IMR-90 (cell line): Measurements from ENCODE around the gene TEX44. TPM values are rescaled to one million over a fixed set of nuclear protein-coding genes. Genes with fewer than 3 reads are reported as not detected.

Experiments
- ATAC-seq: fragments of 200-7000 bp; cut with Tn5 transposase; 2 replicates; pipeline ENCODE4 v1.9.1; 2020; ENCODE audit warnings: low read depth, mild to moderate bottlenecking, moderate library complexity
- BruUV-seq: library from RNA; stranded (reverse); fragments of 400-500 nt; replicated peaks from 2 replicates; lab custom pipeline; 2021; lab: Mats Ljungman, UMichigan
- CTCF ChIA-PET: fragments of 300-600 bp; formaldehyde crosslinking; extraction: SDS; loops from one replicate; lab custom pipeline; 2021; ENCODE audit warnings: antibody characterized with exemption; lab: Yijun Ruan, JAX
- POLR2A ChIA-PET: fragments of 300-600 bp; sonication (Branson Sonifier 250); formaldehyde crosslinking; loops from one replicate; lab custom pipeline; 2022; ENCODE audit warnings: antibody characterized with exemption; ENCODE audit not compliant: unreplicated experiment; lab: Charles Lee
- DNase-seq: peaks from one replicate; pipeline ENCODE4 v3.0.0; 2013
- H2AFZ ChIP-seq: replicated peaks from 2 replicates; pipeline ENCODE3; 2013; ENCODE audit warnings: low read length, mild to moderate bottlenecking; ENCODE audit not compliant: poor library complexity
- H2AK5ac ChIP-seq: 2 replicates; pipeline ENCODE4 v1.6.1; 2013; ENCODE audit warnings: low read depth, low read length, inconsistent platforms
- H2AK9ac ChIP-seq: replicated peaks from 2 replicates; pipeline ENCODE3; 2013; ENCODE audit warnings: mild to moderate bottlenecking, low read depth, low read length, moderate library complexity; ENCODE audit not compliant: poor library complexity
- H2BK120ac ChIP-seq: 2 replicates; pipeline ENCODE4 v1.6.1; 2013; ENCODE audit warnings: low read depth, low read length, inconsistent platforms
- H2BK15ac ChIP-seq: 3 replicates; pipeline ENCODE4 v1.6.1; 2013; ENCODE audit warnings: low read depth, low read length, inconsistent platforms
- H2BK20ac ChIP-seq: 2 replicates; pipeline ENCODE4 v1.6.1; 2013; ENCODE audit warnings: low read depth, mild to moderate bottlenecking, inconsistent platforms, low read length, moderate library complexity
- H2BK5ac ChIP-seq: 2 replicates; pipeline ENCODE4 v1.6.1; 2013; ENCODE audit warnings: mild to moderate bottlenecking, low read depth, low read length, inconsistent platforms; ENCODE audit not compliant: poor library complexity, severe bottlenecking
- H3K14ac ChIP-seq: replicated peaks from 2 replicates; pipeline ENCODE4 v1.6.1; 2013; ENCODE audit warnings: low read depth, low read length, inconsistent platforms
- H3K18ac ChIP-seq: 2 replicates; pipeline ENCODE4 v1.6.1; 2013; ENCODE audit warnings: low read depth, low read length, control low read depth
- H3K23ac ChIP-seq: 2 replicates; pipeline ENCODE4 v1.6.1; 2013; ENCODE audit warnings: low read depth, low read length, inconsistent platforms
- H3K27ac ChIP-seq: 2 replicates; pipeline ENCODE4 v1.5.1; 2013; ENCODE audit warnings: mild to moderate bottlenecking, control low read depth, low read length; ENCODE audit not compliant: insufficient read depth
- H3K27me3 ChIP-seq: 2 replicates; pipeline ENCODE4 v1.6.1; 2013; ENCODE audit warnings: low read length; ENCODE audit not compliant: control insufficient read depth, insufficient read depth
- H3K36me3 ChIP-seq: 2 replicates; pipeline ENCODE4 v1.6.1; 2013; ENCODE audit warnings: low read length, mixed read lengths; ENCODE audit not compliant: control insufficient read depth, insufficient read depth
- H3K4ac ChIP-seq: 2 replicates; pipeline ENCODE4 v1.6.1; 2013; ENCODE audit warnings: low read depth, low read length, inconsistent platforms
- H3K4me1 ChIP-seq: 2 replicates; pipeline ENCODE4 v1.6.1; 2013; ENCODE audit warnings: low read length, mixed read lengths; ENCODE audit not compliant: control insufficient read depth, insufficient read depth
- H3K4me2 ChIP-seq: 2 replicates; pipeline ENCODE4 v1.6.1; 2013; ENCODE audit warnings: low read depth, mild to moderate bottlenecking, control low read depth, low read length, moderate library complexity
- H3K4me3 ChIP-seq: 2 replicates; pipeline ENCODE4 v1.5.1; 2013; ENCODE audit warnings: low read depth, mild to moderate bottlenecking, control low read depth, low read length, moderate library complexity; ENCODE audit not compliant: insufficient read depth
- H3K56ac ChIP-seq: 2 replicates; pipeline ENCODE4 v1.6.1; 2013; ENCODE audit warnings: low read length, inconsistent platforms; ENCODE audit not compliant: insufficient read depth; ENCODE audit errors: extremely low read depth
- H3K79me1 ChIP-seq, 2 experiments: 2 replicates each; pipeline ENCODE4 v1.6.1; 2013; ENCODE audit warnings: low read length in 2 of 2, inconsistent platforms in 1 of 2, low read depth in 1 of 2
- H3K9ac ChIP-seq: 2 replicates; pipeline ENCODE4 v1.6.1; 2013; ENCODE audit warnings: low read depth, low read length, control low read depth
- H3K9me1 ChIP-seq: 2 replicates; pipeline ENCODE4 v1.6.1; 2013; ENCODE audit warnings: low read length, inconsistent platforms; ENCODE audit not compliant: insufficient read depth
- H3K9me3 ChIP-seq: 2 replicates; pipeline ENCODE4 v1.6.1; 2013; ENCODE audit warnings: low read length; ENCODE audit not compliant: control insufficient read depth, insufficient read depth
- H4K20me1 ChIP-seq: 2 replicates; pipeline ENCODE4 v1.6.1; 2013; ENCODE audit warnings: low read length, inconsistent platforms; ENCODE audit not compliant: insufficient read depth
- H4K5ac ChIP-seq: 2 replicates; pipeline ENCODE4 v1.6.1; 2013; ENCODE audit warnings: mild to moderate bottlenecking, low read depth, low read length, control low read depth
- H4K8ac ChIP-seq, 2 experiments: 2 replicates each; pipeline ENCODE4 v1.6.1; 2013; ENCODE audit warnings: low read depth in 2 of 2, low read length in 2 of 2, control low read depth in 1 of 2, inconsistent platforms in 1 of 2
- H4K91ac ChIP-seq: 2 replicates; pipeline ENCODE4 v1.6.1; 2013; ENCODE audit warnings: low read depth, low read length, inconsistent platforms; ENCODE audit not compliant: insufficient read depth
- BHLHE40 ChIP-seq: fragments of 150-350 bp; IDR thresholded peaks from 2 replicates; pipeline ENCODE4 v1.6.1; 2016; ENCODE audit warnings: mild to moderate bottlenecking, low read depth, low read length
- CEBPB ChIP-seq: IDR thresholded peaks from 2 replicates; pipeline ENCODE4 v1.6.1; 2012; ENCODE audit warnings: low read depth, low read length, improper control_type of control experiment
- CHD1 ChIP-seq: IDR thresholded peaks from 2 replicates; pipeline ENCODE4 v1.6.1; 2012; ENCODE audit warnings: low read depth, low read length, improper control_type of control experiment
- FOS ChIP-seq: fragments of 150-350 bp; IDR thresholded peaks from 2 replicates; pipeline ENCODE4 v1.6.1; 2016; ENCODE audit warnings: low read depth, low read length
- MAFK ChIP-seq: IDR thresholded peaks from 2 replicates; pipeline ENCODE4 v1.6.1; 2012; ENCODE audit warnings: low read depth, low read length, improper control_type of control experiment
- MAZ ChIP-seq: IDR thresholded peaks from 2 replicates; pipeline ENCODE4 v1.6.1; 2012; ENCODE audit warnings: low read depth, mild to moderate bottlenecking, low read length, improper control_type of control experiment, moderate library complexity, borderline replicate concordance
- MXI1 ChIP-seq: IDR thresholded peaks from 2 replicates; pipeline ENCODE4 v1.6.1; 2012; ENCODE audit warnings: low read depth, mild to moderate bottlenecking, low read length, moderate library complexity, borderline replicate concordance
- NFE2L2 ChIP-seq: fragments of 150-350 bp; IDR thresholded peaks from 2 replicates; pipeline ENCODE4 v1.6.1; 2016; ENCODE audit warnings: low read depth, mild to moderate bottlenecking, low read length
- RAD21 ChIP-seq: IDR thresholded peaks from 2 replicates; pipeline ENCODE4 v1.6.1; 2012; ENCODE audit warnings: low read length, improper control_type of control experiment
- RCOR1 ChIP-seq: IDR thresholded peaks from 2 replicates; pipeline ENCODE4 v1.6.1; 2012; ENCODE audit warnings: mild to moderate bottlenecking, low read length, improper control_type of control experiment; ENCODE audit not compliant: insufficient replicate concordance
- SMC3 ChIP-seq: fragments of 150-350 bp; IDR thresholded peaks from 2 replicates; pipeline ENCODE4 v1.6.1; 2016; ENCODE audit warnings: low read depth, mild to moderate bottlenecking, antibody characterized with exemption, low read length, moderate library complexity
- WGBS, 2 experiments: methylation state at CpG; one replicate each; pipeline versions ENCODE4 v1.1.5 to v1.1.7; 2013; ENCODE audit warnings: missing lambda C conversion rate in 2 of 2; ENCODE audit not compliant: insufficient read length in 1 of 2; ENCODE audit errors: extremely low coverage in 2 of 2; 5-methylcytosine and 5-hydroxymethylcytosine counted together
- dilution Hi-C: fragments of 300-500 bp; cut with HindIII; formaldehyde crosslinking; loops from one replicate; pipeline ENCODE4 v1.14.3; 2018; ENCODE audit warnings: low sequenced_read_pairs; ENCODE audit not compliant: unreplicated experiment
- in situ Hi-C: fragments of 300-500 bp; cut with MboI; formaldehyde crosslinking; loops from 3 replicates; pipeline ENCODE4 v1.14.3; 2019; ENCODE audit warnings: low sequenced_read_pairs, inconsistent platforms, mixed read lengths
- intact Hi-C: fragments of 100-400 bp; cut with micrococcal nuclease; formaldehyde crosslinking; loops from 2 replicates; pipeline ENCODE4 v1.10.0; 2022
- polyA plus RNA-seq, 3 experiments: library from polyadenylated mRNA; depleted of rRNA; stranded (reverse); fragments of >200 nt; gene quantifications; 2 replicates each; pipeline ENCODE4 v1.2.3, GENCODE V29; 2012; ENCODE audit warnings: low replicate concordance in 1 of 3
- total RNA-seq: library from RNA; depleted of rRNA; stranded (reverse); fragments of >200 nt; gene quantifications from 2 replicates; pipeline ENCODE4 v1.2.3, GENCODE V29; 2012
- TF ChIP-seq, protein P1 (sequence below): conservative IDR thresholded peaks from 2 replicates; pipeline ENCODE4 v1.5.1; 2012; ENCODE audit warnings: mild to moderate bottlenecking, low read depth, low read length, improper control_type of control experiment
- TF ChIP-seq, protein P2 (sequence below): fragments of 150-350 bp; IDR thresholded peaks from 2 replicates; pipeline ENCODE4 v1.6.1; 2016; ENCODE audit warnings: low read depth, mild to moderate bottlenecking, low read length, moderate library complexity, borderline replicate concordance
- TF ChIP-seq, protein P3 (sequence below): fragments of 150-350 bp; IDR thresholded peaks from 2 replicates; pipeline ENCODE4 v1.6.1; 2017; ENCODE audit warnings: mild to moderate bottlenecking, antibody characterized with exemption, low read length, low read depth

TEX44 gene
- total and polyA plus RNA-seq, 2 of the 4 experiments (the other 2 are of a cell fraction): not detected

DNA sequence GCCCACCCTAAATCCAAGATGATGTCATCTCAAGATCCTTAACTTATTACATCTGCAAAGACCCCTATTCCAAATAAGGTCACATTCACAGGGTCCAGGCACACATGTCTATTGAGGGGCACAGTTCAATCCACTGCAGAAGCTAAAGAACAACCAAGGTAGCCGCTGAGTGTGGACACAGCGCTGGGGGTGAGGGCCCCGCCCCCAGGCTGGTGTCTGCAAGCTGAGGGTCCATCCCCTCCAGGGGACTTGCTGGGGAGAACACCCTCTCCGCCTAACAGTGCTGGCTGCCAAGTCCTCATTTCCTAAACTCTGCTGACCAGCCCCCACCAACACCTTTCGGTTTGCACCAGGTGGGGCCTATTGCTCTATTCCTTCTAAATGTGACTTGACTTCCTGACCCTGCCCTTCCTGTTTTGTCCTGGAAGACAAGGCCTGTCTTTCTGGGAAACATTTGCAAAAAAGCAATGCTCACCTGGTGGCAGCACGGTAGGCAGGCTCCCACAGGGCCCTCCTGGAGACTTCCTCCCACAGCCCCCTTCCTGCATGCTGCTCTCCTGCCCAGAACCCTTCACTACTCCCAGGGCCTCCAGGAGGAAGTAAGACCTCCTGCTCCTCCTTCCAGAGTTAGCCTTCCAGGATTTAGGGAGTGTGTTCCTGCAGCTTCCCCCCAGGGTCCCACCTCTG, 24.4 kb upstream of the TEX44 start:
- WGBS, 2 experiments: 56% methylated on average over 6 of the region's 6 CpGs; no CpG with 5 or more reads in 1 of the 2 experiments
- in situ Hi-C loops (no loop called here), intact Hi-C loops (no loop called here), dilution Hi-C loops (no loop called here)
- Histone ChIP-seq H4K8ac (no peak overlapping the region), H3K4me2 (no peak overlapping the region), H3K9me3 (no peaks in the 10 kb centered on the region), H4K5ac (no peak overlapping the region), H3K23ac (no peak overlapping the region), H3K4me1 (no peaks in the 10 kb centered on the region), H2AFZ (no peak overlapping the region), H3K9ac (no peak overlapping the region), H2BK20ac (no peak overlapping the region), H3K4ac (no peak overlapping the region), H2BK120ac (no peak overlapping the region), H3K27me3 (peaks cover 8% of the 10 kb centered on the region), H3K4me3 (no peak overlapping the region), H2BK15ac (no peak overlapping the region), H4K91ac (no peak overlapping the region), H3K56ac (no peak overlapping the region), H3K36me3 (no peaks in the 10 kb centered on the region), H2BK5ac (no peak overlapping the region), H3K9me1 (no peaks in the 10 kb centered on the region), H3K27ac (no peak overlapping the region), H2AK5ac (no peak overlapping the region), H3K79me1 (no peaks in the 10 kb centered on the region), H2AK9ac (no peak overlapping the region), H3K18ac (no peak overlapping the region), H3K14ac (no peak overlapping the region), H4K20me1 (no peaks in the 10 kb centered on the region)
- TF ChIP-seq SMC3: no peak
- TF ChIP-seq, protein P1, sequence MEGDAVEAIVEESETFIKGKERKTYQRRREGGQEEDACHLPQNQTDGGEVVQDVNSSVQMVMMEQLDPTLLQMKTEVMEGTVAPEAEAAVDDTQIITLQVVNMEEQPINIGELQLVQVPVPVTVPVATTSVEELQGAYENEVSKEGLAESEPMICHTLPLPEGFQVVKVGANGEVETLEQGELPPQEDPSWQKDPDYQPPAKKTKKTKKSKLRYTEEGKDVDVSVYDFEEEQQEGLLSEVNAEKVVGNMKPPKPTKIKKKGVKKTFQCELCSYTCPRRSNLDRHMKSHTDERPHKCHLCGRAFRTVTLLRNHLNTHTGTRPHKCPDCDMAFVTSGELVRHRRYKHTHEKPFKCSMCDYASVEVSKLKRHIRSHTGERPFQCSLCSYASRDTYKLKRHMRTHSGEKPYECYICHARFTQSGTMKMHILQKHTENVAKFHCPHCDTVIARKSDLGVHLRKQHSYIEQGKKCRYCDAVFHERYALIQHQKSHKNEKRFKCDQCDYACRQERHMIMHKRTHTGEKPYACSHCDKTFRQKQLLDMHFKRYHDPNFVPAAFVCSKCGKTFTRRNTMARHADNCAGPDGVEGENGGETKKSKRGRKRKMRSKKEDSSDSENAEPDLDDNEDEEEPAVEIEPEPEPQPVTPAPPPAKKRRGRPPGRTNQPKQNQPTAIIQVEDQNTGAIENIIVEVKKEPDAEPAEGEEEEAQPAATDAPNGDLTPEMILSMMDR: no peak
- TF ChIP-seq NFE2L2: no peak
- TF ChIP-seq CEBPB: no peak
- TF ChIP-seq FOS: no peak
- TF ChIP-seq, protein P2, sequence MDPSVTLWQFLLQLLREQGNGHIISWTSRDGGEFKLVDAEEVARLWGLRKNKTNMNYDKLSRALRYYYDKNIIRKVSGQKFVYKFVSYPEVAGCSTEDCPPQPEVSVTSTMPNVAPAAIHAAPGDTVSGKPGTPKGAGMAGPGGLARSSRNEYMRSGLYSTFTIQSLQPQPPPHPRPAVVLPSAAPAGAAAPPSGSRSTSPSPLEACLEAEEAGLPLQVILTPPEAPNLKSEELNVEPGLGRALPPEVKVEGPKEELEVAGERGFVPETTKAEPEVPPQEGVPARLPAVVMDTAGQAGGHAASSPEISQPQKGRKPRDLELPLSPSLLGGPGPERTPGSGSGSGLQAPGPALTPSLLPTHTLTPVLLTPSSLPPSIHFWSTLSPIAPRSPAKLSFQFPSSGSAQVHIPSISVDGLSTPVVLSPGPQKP: no peak
- TF ChIP-seq RAD21: no peak
- TF ChIP-seq, protein P3, sequence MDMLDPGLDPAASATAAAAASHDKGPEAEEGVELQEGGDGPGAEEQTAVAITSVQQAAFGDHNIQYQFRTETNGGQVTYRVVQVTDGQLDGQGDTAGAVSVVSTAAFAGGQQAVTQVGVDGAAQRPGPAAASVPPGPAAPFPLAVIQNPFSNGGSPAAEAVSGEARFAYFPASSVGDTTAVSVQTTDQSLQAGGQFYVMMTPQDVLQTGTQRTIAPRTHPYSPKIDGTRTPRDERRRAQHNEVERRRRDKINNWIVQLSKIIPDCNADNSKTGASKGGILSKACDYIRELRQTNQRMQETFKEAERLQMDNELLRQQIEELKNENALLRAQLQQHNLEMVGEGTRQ: no peak
- no peak for TF ChIP-seq MAZ
- TF ChIP-seq MXI1: no peak
- no peak for TF ChIP-seq CHD1
- TF ChIP-seq RCOR1: no peak
- TF ChIP-seq MAFK: no peak
- TF ChIP-seq BHLHE40: no peak
- no peak for DNase-seq
- no peak for ATAC-seq
- ChIA-PET CTCF (no interaction called here), POLR2A (no interaction called here)
- BruUV-seq: no TSS peak
